ENCODE results near the gene SPAG16.

Gene SPAG16

DNA sequence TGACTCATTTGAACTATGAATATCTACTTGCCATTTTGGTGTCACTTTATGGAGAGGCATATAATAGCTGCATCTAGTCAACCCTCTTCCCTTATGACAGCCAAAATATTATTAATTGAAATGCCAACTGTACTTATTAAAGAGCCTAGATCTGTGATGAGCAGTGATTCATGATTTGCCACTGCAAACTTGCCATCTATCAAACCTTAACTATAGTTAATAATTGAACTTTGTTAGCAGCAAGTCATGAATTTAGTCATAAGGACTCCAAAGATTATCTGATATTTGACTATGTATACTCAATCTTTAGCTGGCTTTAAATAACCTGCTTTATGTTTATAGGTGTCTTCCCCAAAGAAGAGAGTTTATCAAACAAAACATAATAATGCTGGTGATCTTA, 1010.2 kb downstream of the SPAG16 start:
- no peak overlapping the region for H3K4me3 ChIP-seq (ENCODE audit: low read depth, low read length)
- peaks cover 10% of the 10 kb centered on the region for H3K9me3 ChIP-seq (ENCODE audit: severe bottlenecking)
- no peaks in the 10 kb centered on the region for H3K27me3 ChIP-seq (ENCODE audit: insufficient read depth, low read depth, severe bottlenecking)
- no peaks in the 10 kb centered on the region; the same call in 1 of the 2 replicates for H3K36me3 ChIP-seq
- no peak overlapping the region for H3K27ac ChIP-seq
- TF ChIP-seq, protein P1, sequence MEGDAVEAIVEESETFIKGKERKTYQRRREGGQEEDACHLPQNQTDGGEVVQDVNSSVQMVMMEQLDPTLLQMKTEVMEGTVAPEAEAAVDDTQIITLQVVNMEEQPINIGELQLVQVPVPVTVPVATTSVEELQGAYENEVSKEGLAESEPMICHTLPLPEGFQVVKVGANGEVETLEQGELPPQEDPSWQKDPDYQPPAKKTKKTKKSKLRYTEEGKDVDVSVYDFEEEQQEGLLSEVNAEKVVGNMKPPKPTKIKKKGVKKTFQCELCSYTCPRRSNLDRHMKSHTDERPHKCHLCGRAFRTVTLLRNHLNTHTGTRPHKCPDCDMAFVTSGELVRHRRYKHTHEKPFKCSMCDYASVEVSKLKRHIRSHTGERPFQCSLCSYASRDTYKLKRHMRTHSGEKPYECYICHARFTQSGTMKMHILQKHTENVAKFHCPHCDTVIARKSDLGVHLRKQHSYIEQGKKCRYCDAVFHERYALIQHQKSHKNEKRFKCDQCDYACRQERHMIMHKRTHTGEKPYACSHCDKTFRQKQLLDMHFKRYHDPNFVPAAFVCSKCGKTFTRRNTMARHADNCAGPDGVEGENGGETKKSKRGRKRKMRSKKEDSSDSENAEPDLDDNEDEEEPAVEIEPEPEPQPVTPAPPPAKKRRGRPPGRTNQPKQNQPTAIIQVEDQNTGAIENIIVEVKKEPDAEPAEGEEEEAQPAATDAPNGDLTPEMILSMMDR (IDR thresholded peaks at IDR 0.05; ENCODE audit: low read depth, low read length), result no peak
- DNase-seq, result no peak

DNA sequence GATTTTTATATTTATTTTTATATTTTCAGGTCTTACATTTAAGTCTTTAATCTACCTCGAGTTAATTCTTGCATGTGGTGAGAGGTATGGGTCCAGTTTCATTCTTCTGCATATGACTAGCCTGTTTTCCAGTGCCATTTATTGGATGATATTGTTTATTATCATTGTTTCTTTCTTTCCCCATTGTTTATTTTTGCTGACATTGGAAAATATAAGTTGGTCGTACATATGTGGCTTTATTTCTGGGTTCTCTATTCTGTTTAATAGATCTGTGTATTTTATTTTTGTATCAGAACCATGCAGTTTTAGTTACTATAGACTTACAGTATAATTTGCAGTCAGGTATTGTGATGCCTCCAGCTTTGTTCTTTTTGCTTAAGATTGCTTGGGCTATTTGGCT, 1013.2 kb downstream of the SPAG16 start:
- H3K27me3 ChIP-seq (ENCODE audit: insufficient read depth, low read depth, severe bottlenecking), result no peaks in the 10 kb centered on the region
- peaks cover 5% of the 10 kb centered on the region for H3K9me3 ChIP-seq (ENCODE audit: severe bottlenecking)
- no peak overlapping the region for H3K27ac ChIP-seq
- DNase-seq, result no peak
- TF ChIP-seq, protein P1 (IDR thresholded peaks at IDR 0.05; ENCODE audit: low read depth, low read length), result no peak
- no peaks in the 10 kb centered on the region; the same call in 1 of the 2 replicates for H3K36me3 ChIP-seq
- H3K4me3 ChIP-seq (ENCODE audit: low read depth, low read length), result no peak overlapping the region

DNA sequence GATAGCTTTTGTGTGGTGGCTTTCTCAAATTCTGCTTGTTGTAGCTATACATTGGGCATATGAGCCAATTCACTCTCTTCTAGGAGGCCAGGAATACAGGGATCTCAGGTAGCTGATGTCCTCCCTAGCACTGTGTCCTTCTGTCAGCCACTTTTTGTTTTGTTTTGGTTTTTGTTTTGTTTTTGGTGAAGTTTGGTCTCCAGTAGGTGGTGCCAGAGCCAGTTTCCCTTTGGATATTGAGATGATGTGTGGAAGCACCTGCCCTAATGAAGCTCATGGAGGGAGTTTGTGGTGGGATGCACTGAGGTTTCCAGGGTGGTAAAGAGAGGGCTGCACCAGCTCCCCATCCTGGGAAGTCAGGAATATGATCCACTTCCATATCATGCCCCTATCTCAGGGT, 1026.1 kb downstream of the SPAG16 start:
- H3K9me3 ChIP-seq (ENCODE audit: severe bottlenecking), result no peaks in the 10 kb centered on the region
- TF ChIP-seq, protein P1 (IDR thresholded peaks at IDR 0.05; ENCODE audit: low read depth, low read length), result peak; percentile 15; the same call in 1 of the 2 replicates
- H3K36me3 ChIP-seq, result no peaks in the 10 kb centered on the region
- no peaks in the 10 kb centered on the region for H3K27me3 ChIP-seq (ENCODE audit: insufficient read depth, low read depth, severe bottlenecking)
- no peak for DNase-seq
- H3K27ac ChIP-seq, result no peak overlapping the region
- H3K4me3 ChIP-seq (ENCODE audit: low read depth, low read length), result no peak overlapping the region

DNA sequence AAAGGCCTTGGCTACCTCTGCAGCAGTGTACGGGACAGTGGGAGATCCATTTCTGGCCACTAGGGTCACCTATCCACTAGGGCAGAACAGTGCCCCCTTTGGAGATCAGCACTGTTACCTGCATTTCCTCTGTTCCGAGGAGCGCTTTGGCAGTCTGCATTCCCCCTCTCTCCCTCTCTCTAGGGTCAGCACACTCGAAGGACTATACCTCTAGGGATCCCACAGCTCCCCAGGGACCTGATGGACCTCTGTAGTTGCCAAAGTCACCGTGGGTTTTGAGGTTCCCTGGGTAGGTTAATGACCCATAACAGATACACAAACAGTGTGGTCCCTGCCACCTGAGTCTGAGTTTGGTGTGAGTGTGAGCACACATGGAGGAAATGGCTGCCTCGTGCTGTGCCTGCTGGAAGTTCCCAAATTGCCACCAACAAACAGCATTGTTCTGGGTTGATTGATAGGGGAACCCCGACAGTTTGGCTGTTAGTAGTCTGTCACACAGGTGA, 1026.8 kb downstream of the SPAG16 start:
- Histone ChIP-seq H3K4me3 (ENCODE audit: low read depth, low read length) (no peak overlapping the region), H3K36me3 (no peaks in the 10 kb centered on the region), H3K27me3 (ENCODE audit: insufficient read depth, low read depth, severe bottlenecking) (no peaks in the 10 kb centered on the region), H3K9me3 (ENCODE audit: severe bottlenecking) (no peaks in the 10 kb centered on the region), H3K27ac (no peak overlapping the region)
- DNase-seq, result peak; percentile 19
- TF ChIP-seq, protein P1 (IDR thresholded peaks at IDR 0.05; ENCODE audit: low read depth, low read length), result peak; percentile 83

DNA sequence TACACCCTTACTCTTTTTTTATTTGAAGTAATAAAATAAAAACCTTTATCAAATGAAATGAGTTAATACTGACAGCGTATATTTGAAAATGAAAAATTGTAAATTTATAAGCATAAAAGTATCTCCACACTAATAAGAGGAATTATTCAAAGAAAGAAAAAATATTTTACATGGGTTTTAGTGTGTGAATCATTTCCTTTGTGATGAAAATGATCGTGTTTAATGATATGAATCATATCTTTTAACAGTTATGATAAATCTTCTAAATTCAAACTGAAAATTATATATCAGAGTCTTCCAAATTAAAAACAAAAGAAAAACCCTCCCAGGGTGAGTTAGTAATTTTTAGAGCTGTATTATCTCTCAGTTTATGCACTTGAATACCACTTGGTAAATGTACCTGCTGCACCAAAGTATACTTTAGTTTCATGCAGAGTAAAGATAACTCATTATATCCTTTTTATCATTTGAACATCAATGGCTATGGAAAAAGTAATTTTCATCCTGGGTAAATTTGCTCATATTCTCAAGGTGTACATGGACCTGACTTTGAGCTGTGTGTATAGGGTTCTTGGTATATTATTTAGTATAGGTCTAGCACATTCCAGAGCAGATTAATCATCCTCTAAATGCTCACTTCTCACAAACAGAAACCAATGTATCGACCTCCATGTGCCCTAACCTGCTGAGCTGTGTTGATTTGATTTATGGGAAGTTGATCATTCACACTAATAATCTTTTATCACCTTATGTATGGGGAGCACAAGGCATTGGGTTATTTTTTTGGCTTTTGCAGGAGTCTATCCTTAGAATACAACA, 1027.9 kb downstream of the SPAG16 start:
- no peak for DNase-seq
- TF ChIP-seq, protein P1 (IDR thresholded peaks at IDR 0.05; ENCODE audit: low read depth, low read length), result no peak
- Histone ChIP-seq H3K27me3 (ENCODE audit: insufficient read depth, low read depth, severe bottlenecking) (no peaks in the 10 kb centered on the region), H3K4me3 (ENCODE audit: low read depth, low read length) (no peak overlapping the region), H3K27ac (no peak overlapping the region), H3K9me3 (ENCODE audit: severe bottlenecking) (no peaks in the 10 kb centered on the region), H3K36me3 (no peaks in the 10 kb centered on the region)

Measured in WERI-Rb-1 (cell line).